HepG2 (cell line): ENCODE results near the gene GNAL. TPM values are rescaled to one million over a fixed set of nuclear protein-coding genes. Genes with fewer than 3 reads are reported as not detected.

Experiments
- ATAC-seq: fragments of 200-7000 bp; cut with Tn5 transposase; 3 replicates; pipeline ENCODE4 v1.9.1; 2020; ENCODE audit warnings: mild to moderate bottlenecking, moderate library complexity
- BruUV-seq: library from RNA; stranded (reverse); fragments of 400-500 nt; replicated peaks from 2 replicates; lab custom pipeline; 2021; lab: Mats Ljungman, UMichigan
- CTCF ChIA-PET: fragments of 300-600 bp; formaldehyde crosslinking; extraction: SDS; loops from one replicate; lab custom pipeline; 2021; ENCODE audit warnings: low total read pairs, inconsistent platforms, low intra/inter-chr PET ratio; lab: Yijun Ruan, JAX
- POLR2A ChIA-PET: fragments of 350-600 bp; sonication (Branson Sonifier 250); formaldehyde crosslinking; loops from one replicate; lab custom pipeline; 2020; ENCODE audit warnings: antibody characterized with exemption, inconsistent platforms; lab: Yijun Ruan, JAX
- DNase-seq: peaks from one replicate; pipeline ENCODE4 v3.0.0-alpha.2; 2015; ENCODE audit warnings: low spot score
- FAIRE-seq: peaks from 3 replicates; lab custom pipeline; 2011; peaks lifted over from hg19 to GRCh38; lab: Jason Lieb, UNC
- H2AFZ ChIP-seq: one replicate; pipeline ENCODE4 v1.6.1; 2011; ENCODE audit warnings: low read length, inconsistent platforms
- H3K27ac ChIP-seq: fragments of 300-600 bp; 3 replicates; pipeline ENCODE4 v1.8.0; 2011; ENCODE audit warnings: mixed run types, mild to moderate bottlenecking, mixed read lengths, low read length, inconsistent platforms; ENCODE audit not compliant: insufficient read depth; ENCODE audit errors: extremely low read length
- H3K27me3 ChIP-seq, 2 experiments: fragments of 200-600 bp in 1 of 2; 2 replicates in 1 of 2; 3 replicates in 1 of 2; pipeline versions ENCODE4 v1.6.0 to v1.8.0; 2011; ENCODE audit warnings: low read length in 2 of 2, mild to moderate bottlenecking in 2 of 2, moderate library complexity in 2 of 2, inconsistent platforms in 1 of 2; ENCODE audit not compliant: insufficient read depth in 2 of 2, control insufficient read depth in 1 of 2
- H3K36me3 ChIP-seq, 2 experiments: fragments of 200-600 bp in 1 of 2; replicated peaks in 1 of 2; 2 replicates in 1 of 2; 3 replicates in 1 of 2; pipeline versions ENCODE4 v1.5.1 to v1.8.0; 2011; ENCODE audit warnings: low read length in 2 of 2, inconsistent platforms in 1 of 2; ENCODE audit not compliant: insufficient read depth in 2 of 2, control insufficient read depth in 1 of 2
- H3K4me1 ChIP-seq: 2 replicates; pipeline ENCODE4 v1.5.1; 2012; ENCODE audit warnings: low read length, inconsistent platforms; ENCODE audit not compliant: insufficient read depth
- H3K4me2 ChIP-seq: 2 replicates; pipeline ENCODE4 v1.6.0; 2011; ENCODE audit warnings: low read depth, low read length, inconsistent platforms
- H3K4me3 ChIP-seq, 3 experiments: fragments of 200-600 bp in 1 of 3; sonication (generic), shearing (Covaris generic) in 1 of 3; replicated peaks in 1 of 3; 2 replicates each; pipeline ENCODE4 v1.5.1; 2011 to 2016; ENCODE audit warnings: low read length in 3 of 3, inconsistent platforms in 2 of 3, low read depth in 2 of 3, mild to moderate bottlenecking in 2 of 3, control low read depth in 1 of 3, mixed read lengths in 1 of 3; ENCODE audit not compliant: insufficient read depth in 1 of 3
- H3K79me2 ChIP-seq: one replicate; pipeline ENCODE4 v1.6.1; 2011; ENCODE audit warnings: low read length, inconsistent platforms; ENCODE audit not compliant: insufficient read depth
- H3K9ac ChIP-seq: 2 replicates; pipeline ENCODE4 v1.6.0; 2011; ENCODE audit warnings: mild to moderate bottlenecking, low read depth, low read length, inconsistent platforms; ENCODE audit not compliant: insufficient read depth
- H3K9me3 ChIP-seq: 2 replicates; pipeline ENCODE4 v1.5.1; 2012; ENCODE audit warnings: mild to moderate bottlenecking, low read length
- H4K20me1 ChIP-seq: 2 replicates; pipeline ENCODE4 v1.6.0; 2011; ENCODE audit warnings: inconsistent platforms, mild to moderate bottlenecking, low read length, moderate library complexity; ENCODE audit not compliant: insufficient read depth
- HMGA1 ChIP-seq: sonication (generic); formaldehyde crosslinking; conservative IDR thresholded peaks from 2 replicates; pipeline ENCODE4 v1.4.0; 2020; ENCODE audit warnings: missing genetic modification reagents
- MED1 ChIP-seq: sonication (generic); formaldehyde crosslinking; IDR thresholded peaks from 2 replicates; pipeline ENCODE4 v1.4.0; 2020; ENCODE audit warnings: missing genetic modification reagents
- NFE2L2 ChIP-seq: fragments of 150-350 bp; IDR thresholded peaks from 2 replicates; pipeline ENCODE4 v1.6.1; 2014; ENCODE audit warnings: low read length
- RXRA ChIP-seq: sonication (generic); formaldehyde crosslinking; IDR thresholded peaks from 2 replicates; pipeline ENCODE4 v1.5.1; 2020; ENCODE audit warnings: missing genetic modification reagents
- SIX1 ChIP-seq: sonication (generic); formaldehyde crosslinking; IDR thresholded peaks from 2 replicates; pipeline ENCODE4 v1.4.0; 2020; ENCODE audit warnings: missing genetic modification reagents, borderline replicate concordance
- TRIM22 ChIP-seq: fragments of 450-650 bp; IDR thresholded peaks from 2 replicates; pipeline ENCODE4 v1.6.1; 2017
- ZNF225 ChIP-seq: sonication (generic); formaldehyde crosslinking; IDR thresholded peaks from 2 replicates; pipeline ENCODE4 v1.4.0; 2020; ENCODE audit warnings: mild to moderate bottlenecking, missing genetic modification reagents
- ZNF503 ChIP-seq: sonication (generic); formaldehyde crosslinking; IDR thresholded peaks from 2 replicates; pipeline ENCODE4 v1.4.0; 2020; ENCODE audit warnings: missing genetic modification reagents
- ZNF572 ChIP-seq: sonication (generic); formaldehyde crosslinking; IDR thresholded peaks from 2 replicates; pipeline ENCODE4 v1.5.1; 2020; ENCODE audit warnings: mild to moderate bottlenecking, missing genetic modification reagents
- ZNF619 ChIP-seq: sonication (generic); formaldehyde crosslinking; IDR thresholded peaks from 2 replicates; pipeline ENCODE4 v1.4.0; 2020; ENCODE audit warnings: mild to moderate bottlenecking, missing genetic modification reagents
- ZNF891 ChIP-seq: sonication (generic); formaldehyde crosslinking; IDR thresholded peaks from 2 replicates; pipeline ENCODE4 v1.5.0; 2020; ENCODE audit warnings: mild to moderate bottlenecking, missing genetic modification reagents
- WGBS: methylation state at CpG from one replicate; pipeline ENCODE4 v1.1.6; 2017; ENCODE audit warnings: low lambda C conversion rate; 5-methylcytosine and 5-hydroxymethylcytosine counted together
- in situ Hi-C: cut with HindIII; loops from 2 replicates; pipeline ENCODE4 v1.10.0; 2017; ENCODE audit warnings: low pct_unique_long_range_greater_than_20kb; ENCODE audit not compliant: extremely low pct_ligation_motif_present
- intact Hi-C: fragments of 100-400 bp; cut with micrococcal nuclease; formaldehyde crosslinking; loops from one replicate; pipeline ENCODE4 v1.10.0; 2022; ENCODE audit not compliant: unreplicated experiment
- polyA plus RNA-seq, 8 experiments: library from polyadenylated mRNA; depleted of rRNA in 3 of 8; stranded (reverse) in 7 of 8; unstranded in 1 of 8; fragments of >200 nt; fragmentation: Illumina TruSeq in 4 of 8; extraction: Trizol in 4 of 8; gene quantifications; 2 replicates each; pipeline versions ENCODE4 v1.2.1 to v1.2.3, GENCODE V29; 2011 to 2016; ENCODE audit warnings: low read depth in 4 of 8, missing spikeins in 1 of 8, mixed read lengths in 1 of 8; ENCODE audit not compliant: insufficient read depth in 1 of 8
- total RNA-seq, 5 experiments: library from RNA; depleted of rRNA; stranded (reverse); fragments of >200 nt; fragmentation: Illumina TruSeq; extraction: Trizol; gene quantifications; 2 replicates each; pipeline ENCODE4 v1.2.3, GENCODE V29; 2016; ENCODE audit warnings: low read depth in 1 of 5
- TF ChIP-seq, protein P1 (sequence below): sonication (generic); formaldehyde crosslinking; IDR thresholded peaks from 2 replicates; pipeline ENCODE4 v1.4.0; 2020; ENCODE audit warnings: low read depth, mild to moderate bottlenecking, missing genetic modification reagents

The GNAL gene
- total and polyA plus RNA-seq, 2 of the 13 experiments (the other 11 are each of a cell fraction or from before 2014, with no cell fraction given), result 0.87 to 1.4 TPM

DNA sequence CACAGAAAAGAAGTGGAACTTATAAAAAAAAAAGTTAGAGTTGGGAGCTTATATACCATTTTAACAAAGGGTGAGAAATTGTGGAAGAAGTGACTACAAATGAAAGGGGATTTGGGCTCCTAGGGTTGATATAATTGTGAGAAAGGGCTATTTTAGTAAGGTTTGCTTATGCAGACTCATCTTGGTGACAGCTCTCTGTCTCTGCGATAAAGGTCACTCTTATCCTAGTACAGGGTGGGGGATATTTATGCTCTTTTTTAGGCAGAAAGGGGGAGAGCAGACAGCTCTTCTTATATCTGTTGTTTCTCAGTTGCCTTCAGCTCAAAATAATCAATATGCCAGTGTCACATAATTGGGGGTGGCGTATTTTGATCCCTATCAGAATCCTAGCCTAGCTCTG, 130.9 kb downstream of the GNAL start:
- peaks cover 0 to 8% of the 10 kb centered on the region in 2 experiments; a peak in 1 of 5 replicates for H3K27me3 ChIP-seq
- ATAC-seq (no peak), FAIRE-seq (no peak), DNase-seq (no peak)
- BruUV-seq, result no TSS peak
- no peak overlapping the region for H3K9ac ChIP-seq
- TF ChIP-seq, protein P1, sequence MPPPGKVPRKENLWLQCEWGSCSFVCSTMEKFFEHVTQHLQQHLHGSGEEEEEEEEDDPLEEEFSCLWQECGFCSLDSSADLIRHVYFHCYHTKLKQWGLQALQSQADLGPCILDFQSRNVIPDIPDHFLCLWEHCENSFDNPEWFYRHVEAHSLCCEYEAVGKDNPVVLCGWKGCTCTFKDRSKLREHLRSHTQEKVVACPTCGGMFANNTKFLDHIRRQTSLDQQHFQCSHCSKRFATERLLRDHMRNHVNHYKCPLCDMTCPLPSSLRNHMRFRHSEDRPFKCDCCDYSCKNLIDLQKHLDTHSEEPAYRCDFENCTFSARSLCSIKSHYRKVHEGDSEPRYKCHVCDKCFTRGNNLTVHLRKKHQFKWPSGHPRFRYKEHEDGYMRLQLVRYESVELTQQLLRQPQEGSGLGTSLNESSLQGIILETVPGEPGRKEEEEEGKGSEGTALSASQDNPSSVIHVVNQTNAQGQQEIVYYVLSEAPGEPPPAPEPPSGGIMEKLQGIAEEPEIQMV (CRISPR knock-in tag), result no peak
- TF ChIP-seq ZNF572 (CRISPR knock-in tag), result no peak
- no peaks in the 10 kb centered on the region for H3K4me1 ChIP-seq
- H3K4me3 ChIP-seq, result no peak overlapping the region
- ChIA-PET POLR2A (no interaction called here), CTCF (no interaction called here)
- H2AFZ ChIP-seq, result no peak overlapping the region
- no peaks in the 10 kb centered on the region for H3K36me3 ChIP-seq
- WGBS, result 21% methylated on average over 2 of the region's 2 CpGs
- no peak overlapping the region for H3K27ac ChIP-seq
- no peaks in the 10 kb centered on the region for H3K79me2 ChIP-seq
- no peaks in the 10 kb centered on the region for H3K9me3 ChIP-seq
- H3K4me2 ChIP-seq, result no peak overlapping the region
- no peaks in the 10 kb centered on the region for H4K20me1 ChIP-seq
- in situ Hi-C loops (no loop called here), intact Hi-C loops (no loop called here)

GRCh38 chr18:11820697-11821096, 131.6 kb downstream of the GNAL start:
- no peak for DNase-seq
- no peak overlapping the region for H3K9ac ChIP-seq
- no peak overlapping the region for H2AFZ ChIP-seq
- ChIA-PET POLR2A (no interaction called here), CTCF (no interaction called here)
- H3K4me3 ChIP-seq, result no peak overlapping the region
- in situ Hi-C loops, result no loop called here
- TF ChIP-seq TRIM22, result no peak
- TF ChIP-seq ZNF891 (CRISPR knock-in tag), result no peak
- no peak for TF ChIP-seq ZNF619
- no peak for TF ChIP-seq ZNF225 (CRISPR knock-in tag)
- TF ChIP-seq NFE2L2, result no peak
- no peak for TF ChIP-seq MED1
- TF ChIP-seq ZNF503 (CRISPR knock-in tag), result no peak
- no peak for TF ChIP-seq RXRA (CRISPR knock-in tag)
- no peak for TF ChIP-seq SIX1 (CRISPR knock-in tag)
- no peak for TF ChIP-seq HMGA1
- H3K36me3 ChIP-seq, result no peaks in the 10 kb centered on the region
- no peaks in the 10 kb centered on the region for H3K79me2 ChIP-seq
- H3K4me1 ChIP-seq, result no peaks in the 10 kb centered on the region
- BruUV-seq, result no TSS peak
- 23% methylated on average over 2 of the region's 2 CpGs for WGBS
- H3K4me2 ChIP-seq, result no peak overlapping the region
- intact Hi-C loops, result no loop called here
- no peak for ATAC-seq
- no peak overlapping the region for H3K27ac ChIP-seq
- no peak for FAIRE-seq
- H3K27me3 ChIP-seq, result peaks cover 0 to 8% of the 10 kb centered on the region in 2 experiments; a peak in 1 of 5 replicates
- H4K20me1 ChIP-seq, result no peaks in the 10 kb centered on the region
- no peaks in the 10 kb centered on the region for H3K9me3 ChIP-seq
